GM19023 (cell line): ENCODE data around the gene NCAPH2.
"Not testable (repeated sequence)": the region's sequence is repeated elsewhere in the genome, so short reads cannot be mapped to it uniquely, and the experiment has no call there.

Experiments used
- ATAC-seq: cut with Tn5 transposase; IDR thresholded peaks from one replicate; pipeline ENCODE4 v1.9.1; 2021; ENCODE audit warnings: mild to moderate bottlenecking, moderate library complexity; ENCODE audit not compliant: unreplicated experiment

NCAPH2 gene

DNA sequence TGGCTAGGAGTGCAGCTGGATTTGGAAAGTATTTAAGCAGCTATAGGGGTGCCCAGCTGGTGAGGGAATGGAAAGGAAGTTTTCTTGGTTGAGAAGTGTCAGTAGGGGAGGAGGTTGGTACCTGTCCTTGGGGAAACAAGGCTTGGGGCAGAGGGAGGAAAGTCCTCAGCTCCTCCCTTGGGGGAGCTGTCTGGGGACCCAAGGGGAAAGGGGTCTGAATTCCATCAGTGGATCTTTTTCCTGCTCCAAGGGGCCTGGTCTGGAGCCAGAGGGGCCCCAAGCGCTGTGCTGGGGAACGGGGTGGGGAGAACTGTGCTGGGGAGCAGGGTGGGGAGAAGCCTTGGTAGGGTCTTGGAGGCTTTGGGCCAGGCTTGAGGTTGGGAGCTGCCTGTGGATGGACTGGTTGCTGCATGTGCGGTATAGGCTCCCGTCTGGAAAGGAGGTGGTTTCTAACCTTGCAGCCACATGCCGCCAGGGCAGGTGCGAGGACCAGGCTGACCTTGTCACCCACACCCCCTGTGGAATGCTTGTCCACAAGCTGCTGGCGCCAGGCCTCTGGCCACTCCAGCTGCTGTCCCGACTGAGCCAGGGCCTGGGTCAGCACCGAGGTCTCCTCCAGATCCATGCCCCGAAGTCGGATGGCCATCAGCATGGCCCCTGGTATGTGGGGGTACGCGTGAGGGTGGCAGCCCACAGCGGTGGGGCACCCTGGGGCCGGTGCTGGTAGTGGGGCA lies 20.8 kb downstream of the NCAPH2 start:
- ATAC-seq = no peak

DNA sequence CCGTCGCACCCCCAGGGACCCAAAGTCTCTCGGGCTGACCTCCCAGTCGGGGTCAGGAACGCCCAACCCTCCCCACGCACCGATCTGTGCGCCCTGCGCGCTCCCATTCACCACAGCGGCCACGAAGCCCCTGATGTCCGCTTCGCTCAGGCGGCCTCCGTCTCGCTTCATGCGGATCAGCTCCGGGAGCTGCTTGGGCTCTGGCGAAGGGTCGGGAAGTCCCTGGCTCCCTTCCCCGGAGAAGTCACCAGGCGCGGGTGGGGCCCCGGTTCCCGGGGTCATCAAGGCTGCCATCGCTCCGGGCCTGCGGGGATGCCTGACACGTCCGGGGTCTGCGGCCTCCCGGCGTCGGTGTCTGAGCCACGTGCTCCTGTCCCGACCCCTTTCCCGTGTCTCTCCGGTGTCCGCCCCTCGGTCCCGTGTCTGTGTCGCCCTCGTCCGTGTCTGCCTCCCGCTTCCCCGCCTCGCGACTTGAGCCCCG lies 21.4 kb downstream of the NCAPH2 start:
- ATAC-seq = no peak

DNA sequence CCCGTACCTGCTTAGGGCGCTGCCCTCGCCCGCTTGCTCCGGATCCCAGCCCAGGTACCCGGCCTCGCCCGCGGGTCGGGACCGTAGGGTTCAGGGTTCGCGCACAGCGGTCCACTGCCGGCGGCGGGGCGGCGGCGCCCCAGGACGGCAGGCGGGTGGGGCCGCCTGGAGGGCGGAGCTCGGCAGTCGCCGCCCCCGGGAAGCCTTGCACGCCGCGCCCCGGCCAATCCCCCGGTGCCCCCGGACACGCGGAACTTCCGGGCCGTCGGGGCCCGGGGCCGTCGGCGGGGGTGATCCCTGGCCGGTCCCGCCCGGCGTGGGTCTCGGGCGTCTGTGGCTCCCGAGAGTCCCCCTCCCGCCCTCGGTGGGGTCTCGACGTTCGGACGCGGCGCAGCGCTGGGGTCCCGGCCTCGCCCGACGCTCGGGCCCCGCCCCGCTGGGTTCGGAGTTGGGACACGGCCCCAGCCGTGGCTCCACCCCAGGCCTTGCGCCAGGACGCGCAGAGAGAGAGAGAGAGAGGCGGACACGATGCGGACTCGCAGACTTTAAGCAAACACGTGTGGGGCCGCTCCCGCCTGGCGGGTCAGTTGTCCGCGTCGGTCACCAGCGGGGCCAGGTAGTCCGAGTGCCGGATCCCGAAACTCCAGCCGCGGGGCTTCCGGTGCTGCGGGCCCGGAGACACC lies 22.0 kb downstream of the NCAPH2 start, which contains the start of gene TYMP:
Gene TYMP, minus strand, starts transcription at position 116 of the 683 bp plus-strand sequence. CDS start 303 bp downstream, outside the sequence.
- peak; percentile 25 for ATAC-seq

DNA sequence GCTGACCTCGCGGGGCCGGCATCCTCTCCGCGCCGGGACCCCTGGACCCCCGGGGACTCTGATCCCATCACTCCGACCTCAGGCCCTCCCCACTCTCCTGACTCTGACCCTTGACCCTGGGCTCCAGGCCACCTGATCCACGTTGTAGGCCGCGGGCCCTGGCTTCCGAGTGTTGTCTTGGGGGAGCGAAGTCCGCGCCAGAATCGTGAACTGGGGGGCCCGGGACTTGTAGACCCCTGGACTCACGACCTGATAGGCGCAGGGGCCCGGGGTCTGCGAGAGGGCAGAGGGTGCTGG lies 22.5 kb downstream of the NCAPH2 start:
- no peak for ATAC-seq

DNA sequence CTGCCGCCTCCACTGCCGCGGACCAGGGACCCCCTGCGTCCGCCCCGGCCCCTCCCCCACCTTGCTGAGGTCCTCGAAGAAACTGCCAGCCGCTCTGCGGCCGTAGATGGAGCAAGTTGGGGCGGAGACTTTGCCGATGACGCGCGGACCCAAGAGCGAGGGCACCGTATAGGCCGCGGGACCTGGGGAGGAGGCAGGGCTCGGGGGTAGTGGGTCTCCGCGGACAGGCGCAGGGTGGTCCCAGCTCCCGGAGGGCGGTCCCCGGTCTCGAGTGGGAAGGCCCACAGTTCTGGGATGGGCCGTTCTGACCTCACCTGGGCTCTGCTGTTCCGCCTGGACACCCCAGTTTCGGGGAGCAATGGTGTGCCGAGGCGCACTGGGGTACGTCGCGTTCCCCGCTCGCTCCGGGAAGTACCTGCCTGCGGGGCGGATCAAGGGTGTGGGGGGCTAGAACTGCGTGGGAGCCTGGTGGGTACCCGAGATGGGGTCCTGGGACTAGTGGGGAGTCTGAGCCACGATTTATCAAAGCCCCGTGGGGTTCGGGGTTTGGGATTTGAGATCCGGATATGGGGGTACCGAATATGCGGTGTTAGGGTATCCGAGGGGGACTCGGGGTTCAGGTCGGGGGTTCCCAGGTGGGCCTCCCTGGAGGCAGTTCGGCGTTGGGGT lies 23.0 kb downstream of the NCAPH2 start:
- no peak for ATAC-seq

DNA sequence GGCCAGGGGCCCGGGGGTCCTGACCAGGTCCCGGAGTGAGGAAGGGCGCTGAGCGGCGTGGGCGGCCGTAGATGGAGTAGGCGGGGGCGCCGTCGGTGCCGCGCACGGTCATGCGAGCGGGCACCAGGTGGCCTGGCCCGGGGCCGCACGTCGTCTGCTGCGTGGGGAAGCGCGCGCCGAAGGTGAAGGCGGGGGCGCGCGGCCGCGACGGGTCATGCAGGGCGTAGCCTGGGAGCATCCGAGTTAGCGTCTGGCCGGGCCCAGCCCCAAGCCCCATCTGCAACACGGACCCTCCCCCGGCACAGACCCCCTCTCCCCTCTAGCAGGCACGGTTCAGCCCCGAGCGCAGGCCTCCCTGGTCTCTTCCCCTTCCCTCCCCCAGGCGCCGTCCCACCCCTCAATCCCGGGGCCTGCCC lies 23.5 kb downstream of the NCAPH2 start:
- peak; percentile 31 for ATAC-seq

DNA sequence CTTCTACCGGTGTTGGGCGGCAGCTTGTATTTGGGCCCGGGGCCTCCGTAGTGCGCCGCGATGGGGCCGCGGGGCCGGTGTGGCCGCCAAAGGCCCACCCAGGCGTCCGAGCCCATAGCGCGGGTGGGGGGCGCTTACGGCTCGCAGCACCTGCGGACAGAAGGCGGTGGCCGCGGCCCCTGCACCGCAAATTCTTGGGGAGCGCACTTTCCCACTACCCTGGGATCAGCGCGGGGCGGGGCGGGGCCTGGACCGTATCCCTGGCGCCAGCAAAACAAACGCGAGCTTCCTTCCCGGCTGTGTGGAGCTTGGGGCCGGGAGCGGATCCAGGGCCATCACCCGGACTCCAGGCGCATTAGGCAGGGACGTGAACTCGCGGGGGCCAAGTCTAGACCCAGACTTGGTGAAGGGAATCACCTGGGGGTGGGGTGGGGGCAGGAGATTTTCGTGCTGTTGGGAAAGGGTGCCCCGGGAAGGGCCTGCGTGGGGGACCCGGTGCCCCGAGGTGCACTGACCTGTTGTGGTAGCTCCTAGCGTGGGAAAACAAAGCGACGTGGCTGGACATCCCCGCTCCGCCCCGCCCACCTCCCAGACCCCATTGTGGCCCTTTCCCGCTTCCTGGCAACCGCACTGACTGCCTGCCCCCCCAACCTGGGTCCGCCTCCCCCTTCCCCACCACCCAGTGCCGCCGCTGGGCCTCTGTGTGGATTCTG lies 24.1 kb downstream of the NCAPH2 start:
- ATAC-seq = no peak

DNA sequence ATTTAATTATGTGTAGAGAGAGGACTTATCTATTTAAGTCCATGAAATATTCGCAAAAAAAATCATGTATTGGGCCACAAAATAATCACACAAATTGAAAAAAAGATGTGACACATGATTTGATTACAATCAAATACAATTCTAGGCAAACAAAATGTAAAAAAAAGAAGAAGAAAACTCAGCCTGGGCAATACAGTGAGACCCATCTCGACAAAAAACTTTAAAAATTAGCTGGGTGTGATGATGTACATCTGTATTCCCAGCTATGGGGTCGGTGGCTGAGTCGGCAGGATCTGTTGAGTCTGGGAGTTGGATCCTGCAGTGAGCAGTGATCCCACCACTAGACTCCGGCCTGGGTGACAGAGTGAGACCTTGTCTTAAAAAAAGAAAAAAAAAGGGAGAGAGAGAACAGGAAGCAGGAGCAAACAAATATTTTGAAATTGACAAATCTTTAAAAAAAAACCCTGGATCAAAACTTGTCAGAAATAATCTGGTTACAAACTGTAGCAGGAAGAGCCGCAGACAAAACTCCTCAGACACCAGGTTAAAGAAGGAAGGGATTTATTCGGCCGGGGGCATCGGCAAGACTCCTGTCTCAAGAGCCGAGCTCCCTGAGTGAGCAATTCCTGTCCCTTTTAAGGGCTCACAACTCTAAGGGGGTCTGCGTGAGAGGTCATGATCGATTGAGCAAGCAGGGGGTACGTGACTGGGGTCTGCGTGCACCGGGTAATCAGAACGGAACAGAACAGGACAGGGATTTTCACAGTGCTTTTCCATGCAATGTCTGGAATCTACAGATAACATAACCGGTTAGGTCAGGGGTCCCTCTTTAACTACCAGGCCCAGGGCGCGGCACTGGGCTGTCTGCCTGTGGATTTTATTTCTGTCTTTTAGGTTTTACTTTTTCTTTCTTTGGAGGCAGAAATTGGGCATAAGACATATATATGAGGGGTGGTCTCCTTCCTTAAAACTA lies 25.1 kb downstream of the NCAPH2 start:
- ATAC-seq = no peak

DNA sequence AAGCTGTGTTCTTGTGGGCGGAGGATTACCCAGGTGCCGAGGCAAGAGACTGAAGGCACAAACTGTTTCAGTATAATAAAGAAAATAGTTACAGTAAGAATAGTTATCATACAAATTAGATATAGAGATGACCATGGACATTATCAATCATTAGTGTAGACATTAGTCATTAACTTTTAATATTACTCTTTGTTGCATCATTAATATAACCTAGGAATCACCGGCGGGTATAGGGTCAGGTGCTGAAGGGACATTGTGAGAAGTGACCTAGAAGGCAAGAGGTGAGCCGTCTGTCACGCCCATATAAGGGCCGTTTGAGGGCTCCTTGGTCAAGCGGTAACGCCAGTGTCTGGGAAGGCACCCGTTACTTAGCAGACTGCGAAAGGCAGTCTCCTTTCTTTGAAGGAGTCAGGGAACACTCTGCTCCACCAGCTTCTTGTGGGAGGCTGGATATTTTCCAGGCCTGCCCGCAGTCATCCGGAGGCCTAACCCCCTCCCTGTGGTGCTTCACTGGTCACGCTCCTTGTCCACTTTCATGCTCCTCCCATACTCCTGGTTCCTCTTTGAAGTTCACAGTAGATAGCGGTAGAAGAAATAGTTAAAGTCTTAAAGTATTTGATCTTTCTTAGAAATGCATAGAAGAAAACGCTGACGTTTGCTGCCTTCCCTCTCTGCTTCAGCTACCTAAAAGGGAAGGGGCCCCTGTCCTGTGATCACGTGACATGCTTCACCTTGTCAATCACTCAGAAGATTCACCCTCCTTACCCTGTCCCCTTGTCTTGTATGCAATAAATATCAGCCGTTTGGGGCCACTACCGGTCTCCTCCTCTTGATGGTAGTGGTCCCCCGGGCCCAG lies 26.1 kb downstream of the NCAPH2 start:
- ATAC-seq = not testable (repeated sequence)

DNA sequence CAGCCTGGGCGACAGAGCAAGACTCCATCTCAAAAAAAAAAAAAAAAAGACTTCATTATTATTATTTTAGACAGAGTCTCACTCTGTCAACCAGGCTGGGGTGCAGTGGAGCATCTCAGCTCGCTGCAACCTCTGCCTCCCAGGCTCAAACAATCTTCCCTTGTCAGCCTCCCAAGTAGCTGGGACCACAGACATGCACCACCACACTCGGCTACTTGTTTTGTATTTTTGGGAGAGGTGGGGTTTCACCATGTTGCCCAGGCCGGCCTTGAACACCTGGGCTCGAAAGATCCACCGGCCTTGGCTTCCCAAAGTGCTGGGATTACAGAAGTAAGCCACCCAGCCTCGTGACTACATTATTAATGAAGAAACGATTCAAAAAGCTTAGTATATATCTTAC lies 27.1 kb downstream of the NCAPH2 start:
- no peak for ATAC-seq

DNA sequence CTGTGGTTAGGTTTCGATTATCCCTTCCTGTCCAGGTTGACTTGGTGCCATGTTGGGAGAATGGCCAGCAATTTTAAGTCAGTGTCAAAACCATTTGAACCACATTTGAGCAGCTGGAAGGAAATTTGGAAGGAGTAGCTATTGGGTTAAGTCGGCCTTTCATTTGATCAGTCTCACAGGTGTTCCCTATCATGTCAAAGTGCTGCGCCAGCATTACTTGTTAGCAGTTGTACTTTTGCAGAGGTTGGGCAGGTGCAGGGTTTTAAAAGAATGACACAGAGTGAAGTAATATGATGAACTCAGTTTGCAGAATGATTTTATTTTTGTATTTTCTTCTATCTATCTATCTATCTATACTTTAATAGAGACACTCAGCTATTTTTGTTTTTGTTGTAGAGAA lies 28.2 kb downstream of the NCAPH2 start:
- no peak for ATAC-seq

DNA sequence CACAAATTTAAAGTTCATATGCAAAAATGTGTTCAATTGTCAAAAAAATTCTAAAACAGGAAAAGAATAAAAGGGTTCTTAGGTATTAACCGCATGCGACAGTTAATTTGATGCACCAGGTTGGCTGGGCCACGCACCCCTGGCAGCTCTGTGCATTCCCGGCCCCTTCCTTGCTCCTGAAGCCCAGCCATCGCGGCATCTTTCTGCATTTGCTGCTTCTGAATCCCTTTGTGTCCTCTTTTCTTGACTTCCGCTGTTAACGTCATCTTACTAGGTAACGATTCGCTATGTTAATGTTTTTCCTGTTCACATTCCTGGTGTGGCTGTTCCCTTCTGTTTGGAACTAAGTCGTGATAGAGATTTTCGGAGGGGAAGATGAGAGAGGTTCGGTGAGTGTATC lies 29.7 kb downstream of the NCAPH2 start:
- no peak for ATAC-seq

DNA sequence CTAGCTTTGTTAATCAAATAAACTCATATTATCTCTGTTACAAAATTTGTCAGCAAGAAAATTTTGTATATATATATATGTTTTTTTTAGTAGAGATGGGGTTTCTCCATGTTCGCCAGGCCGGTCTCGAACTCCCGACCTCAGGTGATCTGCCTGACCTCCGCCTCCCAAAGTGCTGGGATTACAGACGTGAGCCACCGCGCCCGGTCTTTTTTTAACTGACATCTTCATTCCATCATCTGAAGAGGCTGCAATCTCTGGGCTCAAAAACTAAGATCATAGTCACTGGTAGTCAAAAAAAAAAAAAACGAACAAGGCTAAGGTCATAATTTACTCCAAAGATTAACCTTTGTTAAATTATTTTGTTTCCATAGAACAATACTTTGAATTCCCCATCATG lies 32.4 kb downstream of the NCAPH2 start:
- ATAC-seq = no peak

DNA sequence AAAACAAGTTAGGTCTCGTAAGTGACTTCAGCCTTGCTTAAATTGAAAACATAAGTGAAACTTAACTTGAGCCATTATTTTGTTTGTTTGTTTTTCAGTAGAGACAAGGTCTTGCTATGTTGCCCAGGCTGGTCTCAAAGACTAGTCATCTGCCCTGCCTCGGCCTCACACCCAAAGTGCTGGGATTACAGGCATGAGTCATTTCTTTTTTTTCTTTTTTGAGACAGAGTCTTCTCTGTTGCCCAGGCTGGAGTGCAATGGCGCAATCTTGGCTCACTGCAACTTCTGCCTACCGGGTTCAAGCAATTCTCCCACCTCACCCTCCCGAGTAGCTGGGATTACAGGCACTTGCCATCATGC lies 33.6 kb downstream of the NCAPH2 start:
- ATAC-seq = not testable (repeated sequence)

DNA sequence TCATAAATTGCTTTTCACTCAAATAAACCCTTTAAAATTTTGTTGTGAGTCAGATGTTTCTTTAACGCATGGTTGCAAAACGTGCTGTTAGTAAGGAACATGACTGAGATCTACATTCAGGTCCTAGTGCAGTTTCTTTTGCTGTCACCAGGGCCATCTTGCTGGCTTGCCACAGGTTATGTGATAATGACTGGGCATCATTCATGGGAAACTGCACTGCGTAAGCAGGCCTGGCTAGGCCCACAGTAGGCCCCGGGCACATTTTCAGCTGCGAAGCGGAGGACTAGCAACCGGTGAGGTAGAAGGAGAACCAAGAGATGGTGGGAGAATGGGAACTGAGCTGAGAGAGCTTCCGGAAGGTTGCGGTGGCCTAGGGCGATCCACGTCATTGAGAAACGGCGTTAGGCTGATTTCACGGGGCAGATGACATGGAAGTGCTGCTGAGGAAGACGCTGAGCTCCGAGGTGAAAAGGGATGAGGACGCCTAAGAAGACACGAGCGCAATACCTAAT lies 34.4 kb downstream of the NCAPH2 start:
- no peak for ATAC-seq

DNA sequence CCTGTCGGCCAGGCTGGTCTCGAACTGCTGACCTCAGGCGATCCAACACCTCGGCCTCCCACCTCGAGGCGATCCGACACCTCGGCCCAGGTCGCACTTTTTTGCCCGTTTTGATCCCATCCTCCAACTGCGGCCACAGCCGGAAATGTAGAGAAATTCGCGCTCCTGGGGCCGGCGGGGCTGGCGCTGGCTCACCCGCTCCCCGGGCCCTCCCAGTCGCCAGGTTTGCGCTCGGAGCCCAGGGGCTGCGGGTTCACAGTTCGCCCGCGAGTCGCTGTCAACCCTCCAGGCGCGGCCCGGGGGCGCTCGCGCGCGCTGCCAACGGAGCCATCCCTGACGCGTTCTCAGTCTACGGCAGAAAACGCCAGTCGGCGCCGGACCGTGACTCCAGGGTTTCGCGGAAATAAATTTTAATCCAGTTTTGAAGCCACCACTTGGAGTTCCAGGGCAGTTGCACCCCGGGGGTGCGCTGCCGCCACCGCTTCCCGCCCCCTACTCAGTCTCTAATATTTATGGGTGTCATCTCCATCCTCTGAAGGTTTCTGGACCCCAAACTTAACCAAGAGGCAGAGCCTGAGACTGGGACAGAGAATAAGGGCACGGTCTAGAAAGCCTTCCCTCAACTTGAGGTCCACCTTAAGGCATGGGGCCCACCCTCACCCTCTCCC lies 36.2 kb downstream of the NCAPH2 start:
- ATAC-seq = no peak

DNA sequence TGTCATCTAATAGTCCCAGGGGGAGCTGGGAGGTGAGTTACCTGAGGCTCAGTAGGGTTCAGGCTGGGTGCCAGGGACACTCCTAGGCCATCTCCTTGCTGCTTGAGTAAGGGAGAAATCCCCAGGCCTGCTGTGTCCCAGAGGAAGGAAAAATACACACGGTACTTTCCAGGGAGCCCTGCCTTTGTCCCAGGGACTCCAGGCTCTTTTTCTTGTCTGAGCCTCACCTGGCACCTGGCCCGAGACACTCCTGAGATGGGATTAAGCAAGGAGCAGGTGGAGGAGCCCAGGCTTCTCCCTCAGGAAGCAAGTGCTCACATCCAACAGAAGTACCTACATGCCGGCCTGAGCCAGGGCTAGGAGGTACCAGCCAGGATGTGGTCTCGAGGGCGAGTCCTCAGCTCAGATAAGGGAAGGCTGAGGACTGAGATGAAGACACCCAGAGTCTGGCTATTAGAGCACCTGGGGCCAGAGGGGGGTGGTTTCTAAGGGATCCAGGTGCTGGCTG lies 36.8 kb downstream of the NCAPH2 start:
- ATAC-seq = no peak
